GM19468 (cell line): Measurements from ENCODE around the gene ARF4.
A peak's percentile ranks its signal among the peaks of the same experiment; 100 is the strongest.

ENCODE experiments used
- ATAC-seq: cut with Tn5 transposase; IDR thresholded peaks from one replicate; pipeline ENCODE4 v1.9.1; 2021; ENCODE audit warnings: mild to moderate bottlenecking, moderate library complexity, moderate number of reproducible peaks; ENCODE audit not compliant: unreplicated experiment; ENCODE audit errors: extremely low read depth

The ARF4 gene

DNA sequence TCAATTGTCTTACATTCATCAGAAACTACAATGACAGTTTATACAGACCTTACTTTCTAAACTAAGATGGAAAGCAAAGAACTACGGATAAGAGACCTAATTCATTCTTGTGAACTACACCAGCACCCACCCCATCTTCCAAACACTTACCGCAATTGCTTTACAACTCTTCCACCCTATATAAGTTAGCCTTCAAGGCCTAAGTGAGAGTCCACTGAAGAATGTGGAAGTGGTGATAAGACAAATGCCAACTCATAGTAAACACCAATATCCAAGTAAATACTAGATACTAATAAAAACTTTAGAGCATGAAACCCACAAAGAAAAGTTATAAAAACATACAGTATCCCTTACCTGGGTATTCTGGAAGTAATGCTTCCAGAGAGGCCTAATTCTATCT is 13.6 kb downstream of the ARF4 start:
- no peak for ATAC-seq

DNA sequence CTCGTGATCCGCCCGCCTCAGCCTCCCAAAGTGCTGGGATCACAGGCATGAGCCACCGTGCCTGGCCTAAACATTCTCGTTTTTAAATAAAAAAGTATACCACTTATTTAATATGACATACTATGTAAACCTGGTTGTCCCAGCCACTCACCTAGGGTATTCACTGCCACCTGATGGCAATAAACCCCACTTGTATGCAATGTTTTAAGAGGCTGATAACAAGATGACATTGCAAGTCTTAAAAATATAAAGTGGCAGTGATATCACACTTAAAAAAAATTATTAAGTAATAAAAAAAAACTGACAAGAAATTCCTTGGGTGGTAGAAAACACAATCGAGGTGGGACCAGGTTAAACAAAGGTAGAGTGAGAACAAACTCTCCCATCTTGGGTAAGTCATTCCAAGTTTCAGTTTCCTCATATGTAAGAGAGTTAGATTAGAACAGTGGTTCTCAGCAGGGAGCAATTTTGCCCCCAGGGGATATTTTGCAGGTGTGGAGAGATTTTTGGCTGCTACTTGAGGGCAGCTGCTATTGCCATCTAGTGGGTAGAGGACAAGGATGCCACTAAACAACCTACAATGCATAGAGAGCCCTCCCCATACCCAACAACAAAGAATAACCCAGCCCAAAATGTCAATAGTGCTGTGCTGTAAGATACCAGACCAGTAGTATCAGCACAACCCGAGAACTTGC is 14.5 kb downstream of the ARF4 start:
- ATAC-seq, result no peak

DNA sequence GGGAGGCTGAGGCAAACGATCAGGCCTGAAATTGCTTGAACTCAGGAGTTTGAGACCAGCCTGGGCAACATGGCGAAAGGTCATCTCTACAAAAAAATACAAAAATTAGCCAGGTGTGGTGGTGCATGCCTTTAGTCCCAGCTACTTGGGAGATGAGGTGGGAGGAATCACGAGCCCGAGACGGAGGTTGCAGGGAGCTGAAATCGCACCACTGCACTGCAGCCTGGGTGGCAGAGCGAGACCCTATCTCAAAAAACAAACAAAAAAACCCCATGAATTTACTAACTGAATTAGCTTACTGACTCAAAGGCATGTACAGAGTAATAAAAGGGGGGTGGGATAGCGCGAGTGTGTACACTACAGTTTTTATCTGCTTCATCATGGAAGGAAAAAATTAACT is 19.3 kb downstream of the ARF4 start:
- ATAC-seq, result no peak

DNA sequence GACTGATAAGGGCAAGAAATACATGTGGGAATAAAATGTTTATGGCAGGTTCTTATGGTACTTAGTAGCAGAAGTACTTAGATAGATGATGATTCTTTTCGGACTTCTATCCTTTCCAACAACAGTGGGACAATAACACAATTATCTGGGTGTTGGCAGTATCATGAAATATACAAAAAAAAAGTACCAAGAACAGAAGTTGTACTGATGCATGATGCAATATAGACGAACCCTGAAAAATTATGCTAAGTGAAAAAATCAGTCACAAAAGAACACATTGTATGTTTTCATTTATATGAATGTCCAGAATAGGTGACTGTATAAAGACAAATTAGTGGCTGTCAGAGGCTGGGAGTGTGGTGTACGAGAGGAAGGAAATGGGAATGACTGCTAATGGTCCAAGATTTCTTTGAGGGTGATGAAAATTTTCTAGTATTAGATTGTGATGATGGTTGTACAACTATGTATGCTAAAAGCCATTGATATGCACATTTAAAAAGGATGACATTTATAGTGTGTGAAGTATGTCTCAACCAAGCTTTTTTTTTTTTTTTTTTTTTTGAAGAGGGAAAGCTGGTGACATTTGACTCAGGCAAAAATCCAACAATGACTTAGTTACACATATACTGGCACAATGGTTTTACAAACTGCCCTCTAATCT is 21.0 kb downstream of the ARF4 start:
- ATAC-seq, result no peak

DNA sequence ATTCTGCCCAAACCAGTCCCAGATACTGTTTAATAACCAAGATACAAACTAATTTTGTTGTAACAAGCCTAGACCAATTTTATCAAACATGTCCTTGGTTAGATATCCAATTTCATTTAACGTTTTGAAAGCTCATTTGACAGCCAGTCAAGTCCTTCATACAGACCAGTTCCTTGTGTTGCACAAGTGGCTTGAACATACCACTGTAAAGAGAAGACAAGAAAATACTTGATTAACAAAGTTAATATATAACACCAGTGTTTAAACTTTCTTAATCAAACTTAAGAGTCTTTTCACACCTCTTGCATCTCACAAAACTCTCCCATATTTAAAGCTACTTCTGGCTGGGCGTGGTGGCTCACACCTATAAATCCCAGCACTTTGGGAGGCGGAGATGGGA is 25.0 kb downstream of the ARF4 start:
- no peak for ATAC-seq

DNA sequence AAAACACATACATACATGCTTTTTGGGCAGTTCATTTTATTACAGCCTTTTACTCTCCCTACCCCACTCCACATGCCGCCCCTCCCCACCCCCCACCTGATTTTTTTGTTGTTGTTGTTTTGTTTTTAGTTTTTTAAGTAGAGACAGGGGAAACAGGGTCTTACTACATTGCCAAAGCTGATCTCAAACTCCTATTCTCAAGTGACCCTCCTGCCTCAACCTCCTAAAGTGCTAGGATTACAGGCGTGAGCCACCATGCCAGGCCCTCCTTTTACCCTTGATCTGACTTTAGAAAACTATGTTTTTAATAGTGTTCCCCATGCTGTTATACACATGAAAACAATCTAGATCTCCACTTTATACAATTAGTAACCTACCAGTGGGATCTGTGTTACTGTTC is 26.3 kb downstream of the ARF4 start:
- no peak for ATAC-seq

DNA sequence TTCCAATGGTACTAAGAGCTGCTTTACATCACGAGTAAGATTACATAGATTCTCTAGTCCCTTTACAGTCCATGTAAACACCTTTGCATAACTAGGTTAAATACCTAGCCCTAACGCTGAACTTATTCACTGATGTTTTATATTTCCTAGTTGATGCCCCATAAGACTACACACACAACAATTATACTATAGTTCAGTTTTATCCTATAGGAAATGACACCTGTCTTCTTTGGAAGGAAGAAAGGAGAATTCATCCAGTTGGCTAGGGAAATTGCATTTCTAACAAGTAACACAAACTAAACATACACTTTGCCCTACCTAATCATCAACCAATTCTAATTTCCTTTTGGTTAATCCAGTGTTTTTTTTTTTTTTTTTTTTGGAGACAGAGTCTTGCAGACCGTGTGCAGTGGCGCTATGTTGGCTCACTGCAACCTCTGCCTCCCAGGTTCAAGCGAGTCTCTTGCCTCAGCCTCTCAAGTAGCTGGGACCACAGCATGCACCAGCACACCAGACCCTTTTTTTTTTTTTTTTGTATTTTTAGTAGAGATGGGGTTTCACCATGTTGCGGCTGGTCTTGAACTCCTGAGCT is 27.2 kb downstream of the ARF4 start:
- no peak for ATAC-seq

DNA sequence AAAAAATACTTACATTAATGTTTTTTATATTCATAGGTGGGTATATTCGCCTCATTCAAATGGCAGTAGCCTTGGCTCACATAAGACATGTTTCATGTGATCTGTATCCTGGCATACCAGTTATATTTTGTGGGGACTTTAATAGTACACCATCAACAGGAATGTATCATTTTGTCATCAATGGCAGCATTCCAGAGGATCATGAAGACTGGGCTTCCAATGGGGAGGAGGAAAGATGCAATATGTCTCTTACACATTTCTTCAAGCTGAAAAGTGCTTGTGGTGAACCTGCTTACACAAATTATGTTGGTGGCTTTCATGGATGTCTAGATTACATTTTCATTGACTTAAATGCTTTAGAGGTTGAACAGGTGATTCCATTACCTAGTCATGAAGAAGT is 37.6 kb downstream of the ARF4 start:
- no peak for ATAC-seq

DNA sequence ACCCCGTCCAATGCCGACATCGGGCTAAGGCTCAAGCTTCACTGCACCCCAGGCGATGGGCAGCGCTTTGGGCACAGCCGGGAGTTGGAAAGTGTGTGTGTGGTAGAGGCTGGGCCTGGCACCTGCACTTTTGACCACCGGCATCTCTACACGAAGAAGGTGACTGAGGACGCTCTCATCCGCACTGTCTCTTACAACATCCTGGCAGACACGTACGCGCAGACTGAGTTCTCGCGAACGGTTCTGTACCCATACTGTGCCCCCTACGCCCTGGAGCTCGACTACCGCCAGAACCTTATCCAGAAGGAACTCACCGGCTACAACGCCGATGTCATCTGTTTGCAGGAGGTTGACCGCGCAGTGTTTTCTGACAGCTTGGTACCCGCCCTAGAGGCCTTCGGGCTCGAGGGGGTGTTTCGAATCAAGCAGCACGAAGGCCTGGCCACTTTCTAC is 40.0 kb downstream of the ARF4 start:
- no peak for ATAC-seq

DNA sequence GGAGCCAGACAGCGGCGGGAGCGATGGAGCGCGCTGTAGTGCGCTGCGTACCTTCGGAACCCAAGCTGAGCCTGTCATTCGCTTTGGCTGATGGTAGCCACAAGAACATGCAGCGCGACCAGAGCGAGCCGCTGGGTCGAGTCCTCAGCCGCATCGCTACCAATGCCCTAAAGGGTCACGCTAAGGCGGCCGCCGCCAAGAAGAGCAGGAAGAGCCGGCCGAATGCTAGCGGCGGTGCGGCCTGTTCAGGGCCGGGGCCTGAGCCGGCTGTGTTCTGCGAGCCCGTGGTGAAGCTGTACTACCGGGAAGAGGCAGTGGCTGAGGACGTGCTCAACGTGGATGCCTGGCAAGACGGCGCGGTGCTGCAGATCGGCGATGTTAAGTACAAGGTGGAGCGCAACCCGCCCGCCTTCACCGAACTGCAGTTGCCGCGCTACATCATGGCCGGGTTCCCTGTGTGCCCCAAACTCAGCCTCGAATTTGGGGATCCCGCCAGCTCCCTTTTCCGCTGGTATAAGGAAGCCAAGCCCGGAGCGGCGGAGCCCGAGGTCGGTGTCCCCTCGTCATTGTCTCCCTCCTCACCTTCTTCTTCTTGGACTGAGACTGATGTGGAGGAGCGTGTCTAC is 40.6 kb downstream of the ARF4 start:
- ATAC-seq, result no peak

DNA sequence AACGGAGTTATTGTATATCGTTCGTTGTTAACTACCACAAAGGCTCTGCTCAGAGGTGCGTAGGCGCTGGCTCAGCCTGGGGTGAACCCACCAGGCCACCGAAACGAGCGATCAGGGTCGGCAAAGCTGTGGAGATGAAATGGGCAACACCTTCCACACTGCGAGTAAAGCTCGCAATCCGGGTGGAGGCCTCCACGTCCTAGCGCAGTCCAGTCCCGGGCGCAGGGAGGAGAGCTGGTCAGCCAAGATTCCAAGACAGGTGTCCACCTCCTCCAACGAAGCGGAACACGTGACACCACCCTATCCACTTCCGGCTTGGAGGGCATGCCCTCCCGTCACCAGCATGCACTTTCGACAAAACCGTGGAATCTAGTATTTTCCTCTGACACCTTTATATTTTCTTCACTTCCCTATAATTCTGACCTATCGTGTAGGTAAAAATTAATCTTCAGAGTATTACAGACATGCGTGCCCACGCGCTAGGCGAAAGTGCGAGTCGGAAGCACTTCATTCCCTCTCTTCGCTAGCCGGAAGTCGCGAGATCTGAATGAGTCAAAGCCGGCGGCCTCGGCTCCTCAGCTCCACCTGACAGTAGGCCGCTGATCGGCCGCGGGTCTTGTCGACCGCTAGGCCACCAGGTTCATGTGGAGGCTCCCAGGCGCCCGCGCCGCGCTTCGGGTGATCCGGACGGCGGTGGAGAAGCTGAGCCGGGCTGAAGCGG is 41.2 kb downstream of the ARF4 start, which contains the start of gene PDE12:
Gene PDE12, plus strand, starts transcription at position 537 of the 721 bp plus-strand sequence. Its CDS starts 106 bp downstream, at position 643.
- peak; percentile 57 for ATAC-seq

DNA sequence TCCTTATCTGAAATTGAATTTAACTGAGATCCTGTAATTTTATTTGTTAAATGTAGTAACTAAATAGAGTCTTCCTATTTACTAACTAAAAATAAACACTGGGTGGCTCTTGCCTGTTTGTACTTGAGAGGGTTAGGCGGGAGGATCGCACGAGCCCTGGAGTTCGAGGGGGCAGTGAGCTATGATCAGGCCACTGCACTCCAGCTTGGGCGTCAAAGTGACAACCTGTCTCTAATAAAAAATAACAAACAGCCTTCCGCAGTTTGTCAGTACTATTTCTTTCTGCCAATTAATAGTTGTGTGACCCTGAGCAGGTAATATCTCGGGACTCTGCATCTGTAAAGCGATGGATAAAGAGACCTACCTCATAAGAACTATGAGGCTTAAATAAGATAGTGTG is 41.8 kb downstream of the ARF4 start:
- no peak for ATAC-seq

DNA sequence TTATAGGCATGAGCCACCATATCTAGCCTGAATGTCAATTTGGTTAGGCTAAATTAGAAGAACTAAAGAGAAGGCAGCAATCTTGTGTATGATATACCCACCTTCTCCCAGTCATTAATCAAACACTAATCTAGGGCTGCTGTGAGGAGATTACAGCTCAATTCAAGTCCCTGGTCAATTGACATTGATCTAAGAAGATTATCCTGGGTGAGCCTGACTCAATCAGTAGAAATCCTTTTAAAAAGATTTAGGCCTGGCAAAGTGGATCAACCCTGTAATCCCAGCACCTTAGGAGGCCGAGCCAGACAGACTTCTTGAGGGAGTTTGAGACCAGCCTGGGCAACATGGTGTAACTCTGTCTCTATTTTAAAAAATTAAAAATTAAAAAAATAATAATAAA is 50.5 kb downstream of the ARF4 start:
- no peak for ATAC-seq

DNA sequence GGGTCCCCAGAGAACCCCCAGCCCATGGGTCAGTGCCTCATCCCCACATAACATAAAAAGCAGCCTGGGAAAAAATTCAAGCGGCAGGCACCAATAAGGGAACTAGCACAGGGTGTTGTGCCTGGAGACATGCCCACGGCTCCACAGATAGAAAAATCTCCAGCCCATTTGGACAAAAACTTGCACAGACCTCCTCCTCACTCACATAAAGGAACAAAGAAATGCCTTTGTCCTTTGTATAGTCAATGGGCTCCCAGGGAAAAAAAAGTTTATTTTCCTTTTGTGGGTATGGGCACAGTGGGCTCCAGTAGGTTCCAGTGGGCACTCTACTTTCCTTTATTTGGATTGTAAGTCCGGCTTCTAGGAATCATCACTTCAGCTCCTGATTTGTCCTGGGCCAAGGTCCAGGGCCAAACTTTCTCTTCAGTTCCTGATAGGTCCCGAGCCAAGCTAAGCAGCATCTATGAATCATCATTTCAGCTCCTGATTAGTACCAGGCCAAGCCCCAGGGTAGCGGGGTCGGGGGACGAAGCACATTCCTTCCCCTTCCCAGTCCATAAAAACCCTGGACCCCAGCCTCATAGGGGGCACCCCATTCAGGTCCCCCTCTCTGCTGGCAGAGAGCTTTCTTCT is 51.4 kb downstream of the ARF4 start:
- ATAC-seq, result no peak

DNA sequence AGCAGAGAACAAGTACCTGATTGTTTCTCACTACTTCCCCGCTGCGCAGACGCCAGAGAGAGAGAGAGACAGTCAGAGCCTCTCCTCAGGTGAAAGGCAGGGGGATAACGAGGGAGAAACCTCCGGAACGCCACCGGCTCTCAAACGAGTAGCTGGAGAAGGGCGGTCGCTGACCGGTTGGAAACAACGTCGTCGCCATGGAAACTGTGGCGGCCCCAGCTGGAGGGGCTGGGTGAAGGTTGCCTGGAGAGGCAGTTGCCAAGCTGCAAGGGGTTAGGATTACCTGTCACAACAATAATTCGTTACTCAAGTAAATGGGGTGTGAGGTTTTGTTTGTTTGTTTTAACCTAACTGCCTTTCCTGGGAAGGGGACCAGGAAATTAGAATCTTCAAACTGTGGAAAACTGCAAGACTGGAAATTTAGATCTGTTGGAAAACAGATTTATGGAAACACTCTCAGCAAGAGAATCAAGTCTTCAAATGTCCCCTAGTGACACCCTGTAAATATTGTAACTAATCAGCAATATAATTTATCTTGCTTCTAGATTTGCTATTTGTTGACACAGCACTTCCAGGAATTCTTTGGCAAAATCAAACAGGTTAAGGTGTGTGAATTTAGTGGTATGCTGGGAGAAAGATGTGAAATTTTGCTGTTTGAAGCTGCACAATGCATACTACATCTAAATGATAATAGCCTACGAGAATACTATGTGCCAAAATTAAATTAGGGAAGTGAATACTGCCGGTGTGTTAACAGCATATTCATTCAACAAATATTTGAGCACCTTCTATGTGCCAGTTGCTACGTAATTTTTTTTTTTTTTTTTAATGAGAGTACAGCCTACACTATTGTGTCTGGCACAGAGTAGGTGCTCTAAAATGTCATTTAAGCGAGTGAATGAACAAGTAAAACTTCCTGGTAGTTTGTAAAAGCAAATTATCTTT is 52.7 kb downstream of the ARF4 start, which contains the start of gene DNAH12:
Gene DNAH12, minus strand, starts transcription at position 164 of the 945 bp plus-strand sequence. CDS start 1,474 bp downstream, outside the sequence.
- ATAC-seq, result no peak

DNA sequence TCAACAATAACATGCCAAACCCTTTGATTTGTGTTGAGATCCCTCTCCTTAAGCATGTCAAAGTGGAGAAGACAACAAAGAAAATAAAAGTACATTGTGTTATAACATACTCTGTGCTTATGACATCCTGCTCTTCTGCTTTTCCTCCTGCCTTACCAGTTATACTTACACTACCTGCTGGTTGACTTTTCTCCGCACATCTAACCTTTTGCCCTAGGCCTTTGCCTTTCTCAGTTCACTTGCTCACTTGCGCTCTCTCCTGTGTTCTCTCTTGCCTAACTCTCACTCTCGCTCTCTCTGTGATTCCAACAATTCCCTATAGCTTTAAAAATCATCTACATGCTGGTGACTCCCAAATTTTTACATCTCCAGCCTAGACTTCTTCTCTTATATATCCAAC is 58.7 kb downstream of the ARF4 start:
- ATAC-seq, result no peak

DNA sequence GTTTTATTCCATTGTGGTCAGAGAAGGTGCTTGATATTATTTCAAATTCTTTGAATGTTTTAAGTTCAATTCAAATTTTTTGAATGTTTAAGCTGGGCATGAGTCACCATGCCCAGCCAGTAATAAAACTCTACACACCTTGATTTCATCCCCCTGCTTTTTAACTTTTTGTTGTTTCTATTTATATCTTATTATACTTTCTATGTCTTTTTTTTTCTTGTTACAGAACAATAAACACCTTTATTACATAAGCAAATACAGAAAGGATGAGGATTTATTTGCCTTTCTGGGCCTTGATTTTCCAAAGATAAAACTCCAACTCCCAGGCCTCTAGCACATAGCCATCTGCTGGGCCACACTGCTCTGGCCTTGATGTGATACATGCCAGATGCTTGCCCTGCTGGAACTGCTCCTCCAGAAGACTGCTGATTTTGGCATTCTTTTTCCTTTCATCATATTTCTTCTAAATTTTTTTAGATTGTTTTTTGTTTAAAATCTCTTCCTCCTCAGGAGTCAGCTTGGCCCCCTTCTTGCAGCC is 67.0 kb downstream of the ARF4 start:
- ATAC-seq, result no peak
